HFFc6 (cell line): Measurements from ENCODE around the gene M1AP. TPM values are rescaled to one million over a fixed set of nuclear protein-coding genes. Genes with fewer than 3 reads are reported as not detected.

Experiments
- DNase-seq: peaks from one replicate; pipeline ENCODE4 v3.0.0-alpha.2; 2018
- H3K27ac Mint-ChIP-seq: 2 replicates; pipeline ENCODE4 v1.8.0; 2020; ENCODE audit warnings: mild to moderate bottlenecking, mixed read lengths
- H3K27me3 Mint-ChIP-seq: 2 replicates; pipeline ENCODE4 v1.8.0; 2021; ENCODE audit warnings: mild to moderate bottlenecking, moderate library complexity, mixed read lengths; ENCODE audit not compliant: insufficient read depth
- H3K36me3 Mint-ChIP-seq: 2 replicates; pipeline ENCODE4 v1.8.0; 2021; ENCODE audit warnings: low read depth, mixed read lengths
- H3K4me1 Mint-ChIP-seq: 2 replicates; pipeline ENCODE4 v1.8.0; 2020; ENCODE audit warnings: low read depth, mixed read lengths
- H3K4me3 Mint-ChIP-seq: 2 replicates; pipeline ENCODE4 v1.8.0; 2020; ENCODE audit warnings: mild to moderate bottlenecking, moderate library complexity, mixed read lengths
- H3K9me3 Mint-ChIP-seq: 2 replicates; pipeline ENCODE4 v1.8.0; 2020; ENCODE audit warnings: mild to moderate bottlenecking, mixed read lengths
- CTCF ChIP-seq: fragments of 200-600 bp; sonication (generic); IDR thresholded peaks from 2 replicates; pipeline ENCODE4 v1.5.0; 2021; ENCODE audit warnings: antibody characterized with exemption, mild to moderate bottlenecking
- total RNA-seq, 6 experiments: library from RNA; stranded (reverse); fragmentation: NEBNext Ultra II Directional; extraction: Animal tissue kit (Norgen Biotek cat#: 25700); gene quantifications; 2 replicates in 1 of 6; 3 replicates in 5 of 6; pipeline ENCODE4 v1.2.3, GENCODE V29; 2021

M1AP gene
- total RNA-seq, 6 experiments from 2014 or later = 0.14 to 0.38 (median 0.17) TPM; not detected in 1

GRCh38 chr2:74559912-74560311, 88.2 kb downstream of the M1AP start:
- H3K36me3 Mint-ChIP-seq = no peaks in the 10 kb centered on the region
- no peak overlapping the region for H3K4me3 Mint-ChIP-seq
- peaks cover 1% of the 10 kb centered on the region; the same call in 1 of the 2 replicates for H3K27me3 Mint-ChIP-seq
- no peak overlapping the region for H3K27ac Mint-ChIP-seq
- DNase-seq = no peak
- no peaks in the 10 kb centered on the region for H3K9me3 Mint-ChIP-seq
- TF ChIP-seq CTCF = no peak
- peaks cover 47% of the 10 kb centered on the region for H3K4me1 Mint-ChIP-seq

DNA sequence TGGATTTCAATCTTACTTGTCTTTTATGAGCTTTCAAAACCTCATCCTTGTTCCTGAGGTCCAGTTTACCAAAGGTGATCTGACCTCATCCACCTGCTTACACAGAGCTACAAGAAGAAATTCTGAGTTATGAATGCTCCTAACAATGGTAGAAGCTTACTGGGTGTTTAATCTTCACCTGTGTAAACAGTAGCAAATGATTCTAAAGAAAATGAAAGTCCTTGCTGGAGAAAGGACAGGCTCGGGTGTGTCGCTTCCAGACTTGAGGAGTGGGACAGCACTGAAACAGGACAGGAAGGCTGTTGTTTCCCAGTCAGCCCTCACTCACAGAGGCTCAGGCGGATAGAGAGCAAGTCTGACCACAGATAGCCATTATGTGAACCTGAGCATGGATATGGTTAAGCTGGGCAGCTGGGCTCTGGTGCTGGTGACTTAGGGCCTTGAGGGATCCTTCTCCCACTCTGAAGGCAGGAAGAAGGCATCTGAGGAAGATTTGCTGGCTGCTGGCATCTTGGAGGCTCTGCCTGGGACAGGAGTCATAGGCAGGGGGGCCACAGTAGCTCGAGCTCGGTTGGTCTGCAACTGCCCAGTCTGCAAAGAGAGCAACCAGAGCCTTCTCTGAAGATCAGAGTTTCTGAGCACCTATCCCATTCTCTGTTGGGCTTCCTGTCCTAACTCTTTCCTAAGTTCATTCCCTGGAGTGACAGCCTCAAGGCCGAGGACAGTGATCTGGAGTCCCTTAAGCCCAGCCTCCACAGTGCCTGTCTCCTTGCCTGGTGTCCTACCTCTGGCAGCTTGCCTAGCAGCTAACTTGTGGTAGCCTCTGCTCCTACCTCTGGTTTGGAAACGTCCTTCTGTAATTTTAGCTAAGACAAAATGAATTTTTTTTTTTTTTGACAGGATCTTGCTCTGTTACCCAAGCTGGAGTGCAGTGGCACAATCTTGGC, 89.6 kb downstream of the M1AP start:
- DNase-seq = no peak
- Mint-ChIP-seq H3K4me1 (peaks cover 34% of the 10 kb centered on the region), H3K36me3 (no peaks in the 10 kb centered on the region), H3K9me3 (no peaks in the 10 kb centered on the region), H3K27ac (no peak overlapping the region), H3K27me3 (peaks cover 5% of the 10 kb centered on the region), H3K4me3 (no peak overlapping the region)
- TF ChIP-seq CTCF = no peak

DNA sequence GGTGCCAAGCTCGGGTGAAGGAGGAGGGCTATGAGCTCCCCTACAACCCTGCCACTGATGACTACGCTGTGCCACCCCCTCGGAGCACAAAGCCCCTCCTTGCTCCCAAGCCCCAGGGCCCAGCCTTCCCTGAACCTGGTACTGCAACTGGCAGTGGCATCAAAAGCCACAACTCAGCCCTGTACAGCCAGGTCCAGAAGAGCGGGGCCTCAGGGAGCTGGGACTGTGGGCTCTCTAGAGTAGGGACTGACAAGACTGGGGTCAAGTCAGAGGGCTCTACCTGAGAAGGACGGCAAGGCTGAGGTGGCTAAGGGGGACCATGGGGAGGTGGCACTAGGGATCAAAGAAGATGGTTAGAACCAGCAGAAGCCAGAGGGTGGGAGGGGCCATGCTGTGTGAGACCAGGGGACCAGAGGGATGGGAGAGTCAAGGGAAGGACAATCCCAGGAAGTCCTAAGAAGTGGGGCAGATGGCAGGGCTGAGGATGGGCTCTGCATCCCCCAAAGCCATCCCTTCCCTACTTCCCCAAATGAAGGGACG, 91.2 kb downstream of the M1AP start:
- Mint-ChIP-seq H3K9me3 (no peaks in the 10 kb centered on the region), H3K27me3 (peaks cover 5% of the 10 kb centered on the region), H3K27ac (no peak overlapping the region), H3K36me3 (0 out of 2 replicates have a peak, but pooled peaks cover 2% of the 10 kb centered on the region), H3K4me3 (no peak overlapping the region), H3K4me1 (peaks cover 31% of the 10 kb centered on the region)
- TF ChIP-seq CTCF = no peak
- DNase-seq = no peak

DNA sequence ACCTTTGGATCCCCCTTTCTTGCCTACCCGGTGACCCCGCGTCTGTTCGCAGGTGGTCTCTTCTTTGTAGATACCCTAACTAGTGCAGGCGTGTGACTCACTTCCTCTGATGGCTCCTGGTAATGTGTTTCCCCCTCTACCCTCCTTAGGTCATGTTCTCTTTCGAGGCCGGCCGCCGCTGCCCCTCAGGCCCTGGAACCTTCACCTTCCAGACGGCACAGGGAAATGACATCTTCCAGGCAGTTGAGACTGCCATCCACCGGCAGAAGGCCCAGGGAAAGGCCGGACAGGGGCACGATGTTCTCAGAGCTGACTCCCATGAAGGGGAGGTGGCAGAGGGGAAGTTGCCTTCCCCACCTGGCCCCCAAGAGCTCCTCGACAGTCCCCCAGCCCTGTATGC, 92.0 kb downstream of the M1AP start:
- Mint-ChIP-seq H3K4me1 (peaks cover 31% of the 10 kb centered on the region), H3K36me3 (peaks cover 9% of the 10 kb centered on the region), H3K27ac (no peak overlapping the region), H3K9me3 (no peaks in the 10 kb centered on the region), H3K4me3 (peak overlapping the region; percentile 50; the same call in 1 of the 2 replicates), H3K27me3 (peaks cover 7% of the 10 kb centered on the region)
- no peak for TF ChIP-seq CTCF
- no peak for DNase-seq

- peaks cover 10% of the 10 kb centered on the region for H3K36me3 Mint-ChIP-seq
- peak overlapping the region; percentile 91 for H3K4me3 Mint-ChIP-seq
- no peak for TF ChIP-seq CTCF
- no peaks in the 10 kb centered on the region for H3K9me3 Mint-ChIP-seq
- no peak overlapping the region for H3K27ac Mint-ChIP-seq
- DNase-seq = no peak
- peaks cover 7% of the 10 kb centered on the region for H3K27me3 Mint-ChIP-seq
- peaks cover 30% of the 10 kb centered on the region for H3K4me1 Mint-ChIP-seq
These were observed 92.5 kb downstream of the M1AP start for GRCh38 chr2:74555610-74556103.
